Activated CD4-positive, alpha-beta T cell treated with anti-CD3 and anti-CD28 coated beads for 24 hours (primary cell): ENCODE measurements around the gene MMAA.
"Not testable (repeated sequence)": the region's sequence is repeated elsewhere in the genome, so short reads cannot be mapped to it uniquely, and the experiment has no call there.

Experiments
- DNase-seq, 2 donors: peaks; one replicate each; pipeline ENCODE4 v3.0.0-alpha.2; 2020; ENCODE audit warnings: low read depth in 2 of 2

The MMAA gene

GRCh38 chr4:145635117-145635516, 15.9 kb downstream of the MMAA start:
- DNase-seq: no peak

- no peak for DNase-seq
These were observed 16.4 kb downstream of the MMAA start for GRCh38 chr4:145635630-145636029.

DNA sequence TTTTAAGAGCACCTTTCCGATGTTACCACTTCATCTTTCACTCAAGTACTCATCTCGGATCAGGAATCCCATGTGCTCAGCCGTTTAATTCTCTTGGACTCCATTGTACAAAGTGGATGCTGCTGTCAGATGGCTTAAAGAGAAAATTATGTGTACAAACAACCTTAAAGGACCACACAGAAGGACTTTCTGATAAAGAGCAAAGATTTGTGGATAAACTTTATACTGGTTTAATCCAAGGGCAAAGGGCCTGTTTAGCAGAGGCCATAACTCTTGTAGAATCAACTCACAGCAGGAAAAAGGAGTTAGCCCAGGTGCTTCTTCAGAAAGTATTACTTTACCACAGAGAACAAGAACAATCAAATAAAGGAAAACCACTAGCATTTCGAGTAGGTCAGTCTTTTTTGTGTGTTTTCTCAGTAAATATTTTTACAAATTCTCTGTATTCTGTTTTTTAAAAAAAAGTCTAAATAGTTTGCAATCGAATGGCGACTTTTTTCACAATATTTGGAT, 20.1 kb downstream of the MMAA start:
- no peak for DNase-seq

DNA sequence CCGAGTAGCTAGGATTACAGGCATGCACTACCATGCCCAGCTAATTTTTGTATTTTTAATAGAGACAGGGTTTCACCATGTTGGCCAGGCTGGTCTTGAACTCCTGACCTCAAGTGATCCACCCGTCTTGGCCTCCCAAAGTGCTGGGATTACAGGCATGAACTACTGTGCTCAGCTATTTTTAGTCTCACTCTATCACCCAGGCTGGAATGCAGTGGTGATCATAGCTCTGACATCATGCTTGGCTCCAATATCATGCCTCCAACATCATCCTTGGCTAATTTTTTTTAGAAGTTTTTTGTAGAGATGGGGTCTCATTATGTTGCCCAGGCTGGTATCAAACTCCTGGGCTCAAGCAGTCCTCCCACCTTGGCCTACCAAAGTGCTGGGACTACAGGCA, 21.1 kb downstream of the MMAA start:
- not testable (repeated sequence) for DNase-seq

DNA sequence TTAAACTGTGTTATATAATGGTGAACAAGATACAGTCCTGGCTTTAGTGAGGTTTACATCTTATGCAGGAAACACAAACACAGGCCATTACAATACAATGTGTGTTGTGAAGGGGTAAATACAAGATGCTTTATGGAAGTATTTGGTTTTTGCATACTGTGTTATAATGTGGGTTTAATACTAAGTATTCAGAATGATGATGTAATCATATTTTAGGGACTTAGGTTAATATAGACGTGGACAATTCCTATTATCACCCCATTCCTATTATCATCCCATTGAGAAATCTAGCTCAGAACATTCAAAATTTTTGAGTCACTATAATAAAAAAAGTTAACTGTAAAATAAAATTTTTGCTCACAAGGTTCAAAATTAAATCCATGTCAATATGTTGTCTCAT, 24.1 kb downstream of the MMAA start:
- no peak for DNase-seq

DNA sequence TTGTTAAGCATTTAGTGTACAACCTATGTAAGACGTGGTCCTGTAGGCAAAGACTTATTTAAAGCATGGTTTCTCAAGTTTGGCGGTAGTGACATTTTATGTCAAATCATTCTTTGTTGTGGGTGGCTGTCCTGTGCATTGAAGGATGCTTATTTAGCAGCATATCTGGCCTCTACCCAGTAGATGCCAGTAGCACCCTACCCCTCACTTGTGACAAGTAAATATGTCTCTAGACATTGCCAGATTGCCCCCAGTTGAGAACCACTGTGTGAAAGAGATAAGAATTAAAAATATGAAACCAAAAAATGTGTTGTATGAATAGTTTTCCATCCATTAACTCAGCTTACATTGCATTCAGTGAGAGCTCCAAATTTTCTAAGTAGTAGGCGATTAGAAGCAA, 25.5 kb downstream of the MMAA start:
- no peak for DNase-seq

- DNase-seq: no peak
These were observed 37.0 kb downstream of the MMAA start for GRCh38 chr4:145656156-145656555.

- DNase-seq: no peak
These were observed 40.9 kb downstream of the MMAA start for GRCh38 chr4:145660064-145660463.

- no peak for DNase-seq
These were observed 44.0 kb downstream of the MMAA start for GRCh38 chr4:145663194-145663593.

DNA sequence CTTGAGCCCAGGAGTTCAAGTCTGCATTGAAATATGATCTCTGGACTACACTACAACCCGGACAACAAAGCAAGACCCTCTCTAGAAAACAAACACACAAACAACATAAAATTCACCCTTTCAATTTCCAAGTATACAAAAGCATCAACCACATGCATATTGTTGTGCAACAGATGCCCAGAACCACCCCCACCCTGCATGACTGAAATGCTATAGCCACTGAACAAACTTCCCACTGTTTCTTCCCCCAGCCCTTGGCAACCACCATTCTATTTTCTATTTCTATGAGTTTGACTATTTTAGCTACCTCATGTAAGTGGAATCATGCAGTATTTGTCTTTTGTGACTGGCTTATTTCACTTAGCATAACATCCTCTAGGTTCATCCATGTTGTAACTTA, 46.6 kb downstream of the MMAA start:
- no peak for DNase-seq

DNA sequence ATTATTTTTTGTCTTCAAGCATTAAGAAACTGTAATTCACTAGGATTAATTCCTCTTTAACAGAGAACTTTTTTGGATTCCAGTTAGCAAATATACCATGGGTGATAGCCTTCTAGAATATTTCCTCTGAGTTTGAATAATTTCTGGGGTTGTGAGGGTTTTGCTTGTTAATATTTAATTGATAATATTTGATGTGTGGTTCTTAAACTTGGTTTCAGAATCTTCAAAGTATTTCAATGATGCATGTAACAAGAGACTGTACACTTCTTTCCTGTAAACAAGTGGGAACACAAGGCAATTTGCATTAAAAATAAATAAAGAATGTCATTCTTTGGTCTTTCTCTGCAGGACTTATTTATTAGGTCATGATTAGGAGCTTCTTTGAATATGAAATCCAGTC, 51.2 kb downstream of the MMAA start:
- no peak for DNase-seq

DNA sequence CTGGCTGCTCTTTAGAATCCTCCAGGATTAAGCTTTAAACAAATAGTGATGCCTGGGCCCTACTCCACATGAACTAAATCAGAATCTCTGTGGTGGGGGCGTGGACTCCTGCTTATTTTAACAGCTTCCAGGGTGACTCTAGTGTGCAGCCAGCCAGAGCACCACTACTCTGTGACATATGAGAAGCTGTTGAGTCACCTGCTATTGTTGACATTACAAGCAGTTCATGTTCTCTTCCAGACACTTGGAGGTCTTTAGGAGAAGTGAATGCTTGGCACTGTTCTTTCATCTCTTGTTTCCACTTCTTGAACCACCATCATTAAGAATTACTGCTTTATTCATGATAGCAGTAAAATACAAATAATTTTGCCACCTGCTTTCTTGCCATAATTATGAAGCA, 60.3 kb downstream of the MMAA start:
- DNase-seq: no peak

GRCh38 chr4:145679991-145680455, 60.8 kb downstream of the MMAA start, which contains the start of gene C4orf51:
Gene C4orf51 (plus strand): TSS chr4:145680146. CDS start chr4:145680204, 58 bp downstream.
- no peak for DNase-seq

DNA sequence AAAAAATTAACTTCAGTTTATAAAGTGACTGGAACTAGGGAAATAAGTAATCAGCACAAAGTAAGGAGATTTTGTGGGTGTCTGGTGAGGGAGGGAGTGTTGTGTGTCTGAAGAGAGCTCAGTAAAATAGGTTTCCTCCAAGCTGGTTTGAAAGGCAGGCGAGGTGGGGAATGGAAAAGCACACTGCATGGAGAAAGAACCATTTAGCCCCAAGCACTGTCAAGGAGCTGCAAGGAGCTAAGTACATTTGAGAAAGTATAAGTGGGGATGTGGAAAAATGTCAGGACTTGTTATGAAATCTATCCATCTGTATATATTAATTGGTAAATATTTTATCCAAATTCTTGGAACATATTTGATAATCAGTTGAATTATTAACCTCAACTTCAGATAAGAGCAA, 61.7 kb downstream of the MMAA start:
- no peak for DNase-seq

DNA sequence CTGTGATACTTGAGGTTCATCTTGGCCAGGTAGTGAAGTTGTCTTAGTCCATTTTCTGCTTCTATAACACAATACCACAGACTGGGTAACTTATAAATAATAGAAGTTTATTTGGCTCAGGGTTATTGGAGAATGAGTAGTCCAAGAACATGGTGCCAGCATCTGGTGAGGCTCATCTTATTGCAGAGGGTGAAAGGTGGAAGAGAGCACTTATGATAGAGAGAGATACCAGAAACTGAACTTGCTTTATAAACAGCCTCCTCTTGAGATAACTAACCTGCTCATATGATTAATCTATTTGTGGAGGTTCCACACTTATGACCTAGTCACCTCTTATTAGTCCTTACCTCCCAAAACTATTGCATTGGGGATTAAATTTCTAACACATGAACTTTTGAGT, 62.3 kb downstream of the MMAA start:
- no peak for DNase-seq

- DNase-seq: no peak
These were observed 62.8 kb downstream of the MMAA start for GRCh38 chr4:145681956-145682355.

DNA sequence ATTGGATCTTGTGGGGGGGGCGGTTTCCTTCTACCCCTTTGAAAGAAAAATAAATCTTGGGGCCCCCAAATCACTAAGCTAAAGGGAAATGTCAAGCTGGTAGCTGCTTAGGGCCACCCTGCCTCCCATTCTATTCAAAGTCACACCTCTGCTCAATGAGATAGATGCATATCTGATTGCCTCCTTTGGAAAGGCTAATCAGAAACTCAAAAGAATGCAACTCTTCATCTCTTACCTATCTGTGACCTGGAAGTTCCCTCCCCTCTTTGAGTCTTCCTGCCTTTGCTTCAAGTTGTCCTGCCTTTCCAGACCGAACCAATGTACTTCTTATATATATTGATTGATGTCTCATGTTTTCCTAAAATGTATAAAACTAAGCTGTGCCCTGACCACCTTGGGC, 67.8 kb downstream of the MMAA start:
- DNase-seq: no peak

- DNase-seq: no peak
These were observed 71.4 kb downstream of the MMAA start for GRCh38 chr4:145690610-145691009.

- DNase-seq: not testable (repeated sequence)
These were observed 72.2 kb downstream of the MMAA start for GRCh38 chr4:145691416-145691815.

DNA sequence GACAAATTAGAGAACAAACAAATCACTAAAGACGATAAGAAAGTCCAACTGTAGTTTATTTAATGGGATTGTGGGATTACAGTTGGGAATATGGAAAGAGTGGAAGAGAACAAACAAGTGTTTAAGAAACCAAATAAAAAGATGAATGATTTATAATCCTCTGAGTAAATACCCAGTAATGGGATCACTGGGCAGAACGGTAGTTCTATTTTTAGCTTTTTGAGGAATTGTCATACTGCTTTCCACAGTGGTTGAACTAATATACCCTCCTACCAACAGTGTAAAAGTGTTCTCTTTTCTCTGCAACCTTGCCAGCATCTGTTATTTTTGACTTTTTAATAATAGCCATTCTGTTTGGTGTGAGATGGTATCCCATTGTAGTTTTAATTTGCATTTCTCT, 75.7 kb downstream of the MMAA start:
- DNase-seq: no peak

- DNase-seq: no peak
These were observed 78.1 kb downstream of the MMAA start for GRCh38 chr4:145697332-145697731.

DNA sequence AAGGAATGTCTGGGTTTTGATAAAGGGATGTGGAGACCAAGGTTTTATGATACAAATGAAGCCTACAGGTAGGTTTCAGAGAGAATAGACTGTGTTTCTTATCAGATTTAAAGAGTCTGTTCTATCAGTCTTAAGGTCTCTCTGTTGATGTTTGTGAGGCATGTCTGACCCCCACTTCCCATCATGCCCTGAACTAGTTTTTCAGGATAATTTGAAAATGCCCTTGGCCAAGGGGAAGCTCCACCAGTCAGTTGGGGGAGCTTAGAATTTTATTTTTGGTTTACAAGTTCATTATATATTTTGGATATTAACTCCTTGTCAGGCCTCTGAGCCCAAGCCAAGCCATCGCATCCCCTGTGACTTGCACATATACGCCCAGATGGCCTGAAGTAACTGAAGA, 79.3 kb downstream of the MMAA start:
- DNase-seq: no peak

- no peak for DNase-seq
These were observed 84.8 kb downstream of the MMAA start for GRCh38 chr4:145703850-145704497.

DNA sequence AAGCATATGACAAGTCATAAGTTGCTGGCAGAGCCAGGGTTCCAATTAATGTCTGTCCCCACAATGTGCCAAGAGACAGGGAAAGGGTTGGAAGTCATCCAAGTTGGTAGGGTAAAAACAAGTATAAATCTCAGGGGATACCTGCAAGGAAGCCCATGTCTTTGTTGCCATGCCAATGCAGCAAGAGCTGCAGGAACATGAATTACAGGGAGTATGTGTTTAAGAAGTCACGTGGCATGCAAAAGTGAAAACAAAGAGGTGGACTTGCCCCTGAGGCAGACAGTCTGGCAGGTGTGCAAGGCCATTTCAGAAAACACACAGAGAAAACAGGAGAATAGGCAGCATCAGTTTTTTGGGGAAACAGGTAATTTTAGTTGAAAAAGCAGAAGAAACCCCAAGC, 90.2 kb downstream of the MMAA start:
- no peak for DNase-seq
